Ishikawa (cell line): ENCODE results near the gene PER3.

ENCODE experiments used
- FOXM1 ChIP-seq: IDR thresholded peaks from 2 replicates; pipeline ENCODE4 v1.6.1; 2012; ENCODE audit warnings: low read depth, borderline replicate concordance
- MAX ChIP-seq: IDR thresholded peaks from 2 replicates; pipeline ENCODE4 v1.6.1; 2012
- TAF1 ChIP-seq: IDR thresholded peaks from 2 replicates; pipeline ENCODE4 v1.6.1; 2012; ENCODE audit warnings: low read depth, mild to moderate bottlenecking

GRCh38 chr1:7863756-7864328, 79.8 kb downstream of the PER3 start:
- TF ChIP-seq FOXM1 (no peak), MAX (no peak), TAF1 (no peak)
